Measurements from ENCODE around the gene DCAF7.

The DCAF7 gene

GRCh38 chr17:63538693-63539595 lies 11.3 kb upstream of the DCAF7 start:
- Histone ChIP-seq H3K27ac (no peak overlapping the region), H3K4me3 (peak overlapping the region; percentile 52)
- TF ChIP-seq, protein P1, sequence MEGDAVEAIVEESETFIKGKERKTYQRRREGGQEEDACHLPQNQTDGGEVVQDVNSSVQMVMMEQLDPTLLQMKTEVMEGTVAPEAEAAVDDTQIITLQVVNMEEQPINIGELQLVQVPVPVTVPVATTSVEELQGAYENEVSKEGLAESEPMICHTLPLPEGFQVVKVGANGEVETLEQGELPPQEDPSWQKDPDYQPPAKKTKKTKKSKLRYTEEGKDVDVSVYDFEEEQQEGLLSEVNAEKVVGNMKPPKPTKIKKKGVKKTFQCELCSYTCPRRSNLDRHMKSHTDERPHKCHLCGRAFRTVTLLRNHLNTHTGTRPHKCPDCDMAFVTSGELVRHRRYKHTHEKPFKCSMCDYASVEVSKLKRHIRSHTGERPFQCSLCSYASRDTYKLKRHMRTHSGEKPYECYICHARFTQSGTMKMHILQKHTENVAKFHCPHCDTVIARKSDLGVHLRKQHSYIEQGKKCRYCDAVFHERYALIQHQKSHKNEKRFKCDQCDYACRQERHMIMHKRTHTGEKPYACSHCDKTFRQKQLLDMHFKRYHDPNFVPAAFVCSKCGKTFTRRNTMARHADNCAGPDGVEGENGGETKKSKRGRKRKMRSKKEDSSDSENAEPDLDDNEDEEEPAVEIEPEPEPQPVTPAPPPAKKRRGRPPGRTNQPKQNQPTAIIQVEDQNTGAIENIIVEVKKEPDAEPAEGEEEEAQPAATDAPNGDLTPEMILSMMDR (IDR thresholded peaks at IDR 0.05), result no peak
- DNase-seq (ENCODE audit: low spot score), result no peak

DNA sequence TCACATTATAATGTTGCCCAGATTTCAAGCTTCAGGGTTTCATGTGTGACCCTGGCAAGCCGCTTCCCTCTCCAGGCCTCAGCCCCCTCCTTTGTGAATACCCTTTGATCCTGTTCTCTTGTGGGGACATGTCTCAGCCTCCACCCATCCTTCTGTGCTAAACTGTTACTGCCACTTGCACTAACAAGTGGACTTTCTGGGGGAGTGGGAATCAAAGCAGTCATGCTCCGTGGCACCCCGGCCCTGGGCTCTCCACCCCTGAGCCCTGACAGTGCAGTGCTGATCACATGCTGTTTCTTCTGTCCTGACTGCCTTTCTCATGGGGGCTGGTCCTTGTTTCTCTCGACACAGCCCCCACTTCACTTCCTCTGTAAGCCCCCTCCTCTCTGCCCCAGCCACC lies 9.7 kb upstream of the DCAF7 start:
- no peak overlapping the region for H3K27ac ChIP-seq
- no peak for DNase-seq (ENCODE audit: low spot score)
- TF ChIP-seq, protein P1 (IDR thresholded peaks at IDR 0.05), result no peak

DNA sequence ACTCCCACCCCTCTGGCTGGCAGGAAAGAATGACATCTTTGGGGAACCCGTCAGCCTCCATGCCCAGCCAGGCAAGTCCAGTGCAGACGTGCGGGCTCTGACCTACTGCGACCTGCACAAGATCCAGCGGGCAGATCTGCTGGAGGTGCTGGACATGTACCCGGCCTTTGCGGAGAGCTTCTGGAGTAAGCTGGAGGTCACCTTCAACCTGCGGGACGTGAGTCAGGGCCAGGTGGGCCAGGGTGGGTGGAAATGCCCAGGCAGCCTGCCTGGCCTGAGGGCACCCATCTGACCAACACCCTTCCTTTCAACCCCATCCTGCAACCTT lies 8.1 kb upstream of the DCAF7 start:
- Histone ChIP-seq H3K4me3 (no peak overlapping the region), H3K27ac (no peak overlapping the region)
- TF ChIP-seq, protein P1 (IDR thresholded peaks at IDR 0.05), result no peak
- no peak for DNase-seq (ENCODE audit: low spot score)

More for the DNA sequence above, 9.7 kb upstream of the DCAF7 start:
- no peak overlapping the region for H3K4me3 ChIP-seq

- DNase-seq (ENCODE audit: low spot score), result peak; percentile 63
- Histone ChIP-seq H3K27ac (no peak overlapping the region), H3K4me3 (no peak overlapping the region)
- TF ChIP-seq, protein P1 (IDR thresholded peaks at IDR 0.05), result no peak
Measured at GRCh38 chr17:63542942-63543821, 7.1 kb upstream of the DCAF7 start.

DNA sequence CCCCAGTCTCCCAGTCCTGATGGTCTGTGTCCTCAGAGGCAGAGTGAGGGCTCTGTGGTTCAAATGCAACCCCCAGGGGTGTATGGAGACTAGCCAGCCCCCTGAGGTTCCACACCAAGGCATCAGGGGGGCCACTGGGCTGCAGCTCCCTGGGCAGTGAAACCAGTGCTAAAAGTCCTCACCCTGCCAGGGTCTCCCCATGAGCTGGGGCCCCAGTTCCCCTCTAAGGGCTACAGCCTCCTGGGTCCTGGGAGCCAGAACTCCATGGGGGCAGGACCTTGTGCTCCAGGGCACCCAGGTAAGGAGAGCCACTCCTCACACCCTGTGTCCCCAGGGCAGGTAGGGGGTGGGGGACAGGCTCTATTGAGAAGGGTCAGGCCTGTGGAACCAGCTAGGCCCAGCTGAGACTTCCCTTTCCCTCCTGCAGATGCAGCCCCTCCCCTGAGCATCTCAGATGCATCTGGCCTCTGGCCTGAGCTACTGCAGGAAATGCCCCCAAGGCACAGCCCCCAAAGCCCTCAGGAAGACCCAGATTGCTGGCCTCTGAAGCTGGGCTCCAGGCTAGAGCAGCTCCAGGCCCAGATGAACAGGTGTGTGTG lies 6.4 kb upstream of the DCAF7 start:
- TF ChIP-seq, protein P1 (IDR thresholded peaks at IDR 0.05), result no peak
- Histone ChIP-seq H3K4me3 (no peak overlapping the region), H3K27ac (no peak overlapping the region)
- DNase-seq (ENCODE audit: low spot score), result no peak

- DNase-seq (ENCODE audit: low spot score), result no peak
- H3K27ac ChIP-seq, result no peak overlapping the region
- no peak overlapping the region for H3K4me3 ChIP-seq
- TF ChIP-seq, protein P1 (IDR thresholded peaks at IDR 0.05), result no peak
Measured at GRCh38 chr17:63544467-63545301, 5.6 kb upstream of the DCAF7 start.

Data from coronary artery (tissue), 2 donors.